Adrenal gland (tissue), 12 donors: ENCODE measurements around the gene PRIM2. TPM values are rescaled to one million over a fixed set of nuclear protein-coding genes. Genes with fewer than 3 reads are reported as not detected.

Experiments
- DNase-seq, 7 donors: peaks; one replicate each; pipeline ENCODE4 v3.0.0-alpha.2; 2019 to 2020
- H3K27ac ChIP-seq, 5 donors: fragments of 200-600 bp; sonication (generic) in 4 of 5; 1 replicate in 3 of 5; 2 replicates in 2 of 5; pipeline versions ENCODE4 v1.5.1 to v1.8.0; 2016 to 2020; ENCODE audit warnings: mild to moderate bottlenecking in 1 of 5
- H3K27me3 ChIP-seq: fragments of 200-600 bp; 2 replicates; pipeline ENCODE4 v1.8.0; 2021
- H3K36me3 ChIP-seq, 2 donors: fragments of 200-600 bp; replicated peaks in 1 of 2; 1 replicate in 1 of 2; 2 replicates in 1 of 2; pipeline versions ENCODE4 v1.5.1 to v1.8.0; 2018 to 2022
- H3K4me1 ChIP-seq, 2 donors: fragments of 200-600 bp; replicated peaks in 1 of 2; 1 replicate in 1 of 2; 2 replicates in 1 of 2; pipeline versions ENCODE4 v1.5.1 to v1.8.0; 2018 to 2021
- H3K4me3 ChIP-seq, 4 donors: fragments of 200-600 bp; sonication (generic) in 3 of 4; one replicate each; pipeline ENCODE4 v1.5.1; 2016 to 2018
- H3K9me3 ChIP-seq, 3 donors: fragments of 200-600 bp; sonication (generic) in 1 of 3; replicated peaks in 1 of 3; 1 replicate in 2 of 3; 2 replicates in 1 of 3; pipeline versions ENCODE4 v1.5.1 to v1.8.0; 2016 to 2021
- CTCF ChIP-seq, 6 experiments: fragments of 450-650 bp in 4 of 6; fragments of 200-600 bp in 2 of 6; sonication (generic) in 1 of 6; IDR thresholded peaks; 1 replicate in 5 of 6; 2 replicates in 1 of 6; pipeline versions ENCODE4 v1.5.1 to v1.8.0; 2016 to 2021; ENCODE audit warnings: antibody characterized with exemption in 6 of 6, mild to moderate bottlenecking in 2 of 6, moderate library complexity in 1 of 6
- POLR2A ChIP-seq, 2 donors: fragments of 450-650 bp; IDR thresholded peaks; one replicate each; pipeline ENCODE4 v1.6.1; 2017; ENCODE audit warnings: antibody characterized with exemption in 2 of 2, mild to moderate bottlenecking in 2 of 2, moderate library complexity in 1 of 2
- WGBS, 4 donors: extraction: QIAGEN DNeasy Blood & Tissue Kit in 2 of 4; methylation state at CpG; one replicate each; pipeline versions ENCODE4 v1.1.5 to v1.1.7; 2013 to 2017; 5-methylcytosine and 5-hydroxymethylcytosine counted together
- intact Hi-C, 2 donors: fragments of 100-400 bp; cut with DNase I; formaldehyde crosslinking; loops; one replicate each; pipeline versions ENCODE4 v1.14.1 to v1.15.0; 2022 to 2023
- polyA plus RNA-seq, 3 donors: library from polyadenylated mRNA; stranded (reverse); fragments of 200-250 nt in 2 of 3; fragments of 350-450 nt in 1 of 3; fragmentation: Illumina TruSeq in 1 of 3; extraction: RNeasy Lipid Tissue Mini Kit (QIAGEN cat#74804) in 1 of 3; gene quantifications; one replicate each; pipeline ENCODE4 v1.2.3, GENCODE V29; 2013 to 2014
- total RNA-seq, 9 donors: library from RNA; depleted of rRNA in 4 of 9; stranded (reverse); fragments of >200 nt in 4 of 9; fragments of 120-200 nt in 1 of 9; fragmentation: NEBNext Ultra II Directional in 1 of 9; extraction: Animal tissue kit (Norgen Biotek cat#: 25700) in 1 of 9; gene quantifications; one replicate each; pipeline versions ENCODE4 v1.1.0 to v1.2.4, GENCODE V29; 2013 to 2023
- donor health status: healthy with polysubstance abuse.
- donor health status: Bipolar disorder and iron deficiency.
- donor health status: DM: yes; HTN: yes; CAD: no.
- donor health status: DM: no; HTN: no; CAD: no.
- donor health status: DM: no; HTN: no; CAD: no.
- donor health status: DM: yes; HTN: yes; CAD: no.

PRIM2 gene
- total and polyA plus RNA-seq, 12 donors: 2.4 to 15.8 (median 5.9) TPM

DNA sequence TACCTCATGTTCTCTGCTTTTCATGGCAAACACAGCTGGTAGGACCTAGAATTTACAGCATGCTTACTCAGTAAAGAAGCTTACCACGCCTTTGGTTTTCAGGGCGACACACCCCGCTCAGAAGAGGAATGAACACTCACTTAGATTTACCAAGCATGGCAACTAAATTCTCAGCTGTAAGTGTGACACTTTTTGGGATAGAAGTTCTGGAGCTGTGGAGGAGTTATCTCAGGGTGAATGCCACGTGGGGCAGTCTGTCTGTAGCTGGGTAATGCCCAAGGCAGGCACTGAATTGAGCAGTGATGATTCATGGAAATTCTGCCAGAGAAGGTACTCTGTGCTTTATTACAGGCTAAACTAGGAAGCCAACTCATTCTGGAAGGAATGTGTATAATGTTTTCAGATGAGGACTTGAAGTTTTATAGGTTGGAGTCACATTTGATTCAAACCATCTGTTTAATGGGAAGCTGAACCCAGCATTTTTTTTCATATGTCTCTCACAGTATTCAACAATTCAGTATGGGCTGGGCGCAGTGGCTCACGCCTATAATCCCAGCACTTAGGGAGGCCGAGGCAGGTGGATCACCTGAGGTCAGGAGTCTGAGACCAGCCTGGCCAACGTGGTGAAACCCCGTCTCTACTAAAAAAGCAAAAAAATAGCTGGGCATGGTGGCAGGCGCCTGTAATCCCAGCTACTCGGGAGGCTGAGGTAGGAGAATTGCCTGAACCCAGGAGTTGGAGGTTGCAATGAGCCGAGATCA lies 3.5 kb upstream of the PRIM2 start:
- peaks cover 5 to 9% of the 10 kb centered on the region in 2 donors for H3K4me1 ChIP-seq
- whole genome bisulfite sequencing, 4 donors: 71 to 78% (median 75%) methylated on average over 12 of the region's 12 CpGs
- intact Hi-C loops: loop anchor here (5.0 to 10.0 kb wide), 2 partner anchors 269 to 292 kb away; partner anchors contain the start of gene KIAA1586 (in 1 of the 2)
- H3K9me3 ChIP-seq: no peaks in the 10 kb centered on the region
- no peak overlapping the region for H3K4me3 ChIP-seq
- no peak for TF ChIP-seq CTCF (IDR thresholded peaks at IDR 0.05)
- TF ChIP-seq POLR2A (IDR thresholded peaks at IDR 0.05): no peak
- H3K27ac ChIP-seq: peak overlapping the region in 1 of 5 donors; percentile 47
- no peaks in the 10 kb centered on the region for H3K36me3 ChIP-seq
- DNase-seq: peak in 5 of 7 donors; percentile 27 to 59 (median 39)
- H3K27me3 ChIP-seq: no peaks in the 10 kb centered on the region

GRCh38 chr6:57315111-57315510 lies 2.3 kb upstream of the PRIM2 start:
- DNase-seq: no peak
- no peak for TF ChIP-seq POLR2A (IDR thresholded peaks at IDR 0.05)
- TF ChIP-seq CTCF (IDR thresholded peaks at IDR 0.05): no peak
- peaks cover 0 to 4% of the 10 kb centered on the region in 2 donors for H3K36me3 ChIP-seq
- H3K9me3 ChIP-seq: no peaks in the 10 kb centered on the region
- no peak overlapping the region for H3K4me3 ChIP-seq
- H3K27ac ChIP-seq: no peak overlapping the region
- intact Hi-C loops: loop anchor here in 1 of 2 donors (5.0 to 10.0 kb wide), 2 partner anchors 270 to 413 kb away; partner anchors contain the start of gene KIAA1586
- peaks cover 5 to 9% of the 10 kb centered on the region in 2 donors for H3K4me1 ChIP-seq
- H3K27me3 ChIP-seq: no peaks in the 10 kb centered on the region
- WGBS, 4 donors: 69 to 80% (median 77%) methylated on average over 1 of the region's 1 CpG

- DNase-seq: no peak
- TF ChIP-seq CTCF (IDR thresholded peaks at IDR 0.05) (no peak), POLR2A (IDR thresholded peaks at IDR 0.05) (no peak)
- intact Hi-C loops: loop anchor here in 1 of 2 donors (5.0 to 10.0 kb wide), 2 partner anchors 271 to 414 kb away; partner anchors contain the start of gene KIAA1586
- Histone ChIP-seq H3K4me1 (peaks cover 5 to 9% of the 10 kb centered on the region in 2 donors), H3K27me3 (no peaks in the 10 kb centered on the region), H3K4me3 (no peak overlapping the region), H3K27ac (no peak overlapping the region), H3K9me3 (no peaks in the 10 kb centered on the region), H3K36me3 (peaks cover 0 to 5% of the 10 kb centered on the region in 2 donors)
- WGBS, 4 donors: 64 to 70% (median 67%) methylated on average over 9 of the region's 9 CpGs
Measured at GRCh38 chr6:57315851-57316250, 1.6 kb upstream of the PRIM2 start.

DNA sequence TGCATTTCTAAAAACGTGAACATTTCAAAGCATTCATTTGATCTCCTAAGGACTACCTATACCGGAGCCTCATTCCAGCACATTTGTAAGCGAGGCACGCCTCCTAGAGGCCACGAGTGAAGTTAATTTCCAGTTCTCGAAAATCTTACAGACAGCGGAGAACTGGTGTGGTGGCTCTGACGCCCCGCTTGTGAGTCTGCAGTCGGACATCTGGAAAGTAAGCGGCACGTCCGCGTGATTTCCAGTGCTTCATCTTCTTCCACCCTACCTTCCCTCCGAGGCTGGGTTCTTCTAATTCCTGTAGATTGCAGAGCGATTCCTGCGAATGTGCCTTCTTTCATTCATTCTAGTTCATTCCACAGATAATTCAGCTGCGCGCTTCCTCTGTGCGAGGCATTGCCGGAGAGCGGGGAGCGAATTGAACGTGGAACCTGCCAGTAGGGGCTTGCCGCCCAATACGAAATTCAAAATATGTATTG lies 810 bp upstream of the PRIM2 start:
- Histone ChIP-seq H3K27ac (peak overlapping the region in 3 of 5 donors; percentile 4 to 84 (median 27)), H3K4me1 (peaks cover 5 to 9% of the 10 kb centered on the region in 2 donors), H3K9me3 (no peaks in the 10 kb centered on the region), H3K4me3 (peak overlapping the region; percentile 24 to 64 (median 55)), H3K27me3 (no peaks in the 10 kb centered on the region), H3K36me3 (peaks cover 0 to 5% of the 10 kb centered on the region in 2 donors)
- peak; percentile 80 to 93 (median 86) for DNase-seq
- 0 to 1% (median 0%) methylated on average over 26 of the region's 26 CpGs for WGBS, 4 donors
- intact Hi-C loops: loop anchor here in 1 of 2 donors (5.0 to 10.0 kb wide), 2 partner anchors 272 to 414 kb away; partner anchors contain the start of gene KIAA1586
- peak; percentile 56 to 87 (median 87) for TF ChIP-seq CTCF (IDR thresholded peaks at IDR 0.05)
- peak in 1 of 2 donors; percentile 35 for TF ChIP-seq POLR2A (IDR thresholded peaks at IDR 0.05)
